Epidermal melanocyte (primary cell): ENCODE data around the gene PKHD1.

Source experiments
- DNase-seq: peaks from one replicate; pipeline ENCODE4 v3.0.0; 2011; ENCODE audit warnings: low spot score; ENCODE audit not compliant: insufficient read length

The PKHD1 gene

GRCh38 chr6:52103623-52104022 is 16.2 kb upstream of the PKHD1 start:
- no peak for DNase-seq

GRCh38 chr6:52102405-52102804 is 15.0 kb upstream of the PKHD1 start:
- DNase-seq, result no peak

GRCh38 chr6:52098721-52099120 is 11.3 kb upstream of the PKHD1 start:
- no peak for DNase-seq

GRCh38 chr6:52089758-52090348 is 2.4 kb upstream of the PKHD1 start:
- DNase-seq, result no peak

- no peak for DNase-seq
These were observed 672 bp downstream of the PKHD1 start for GRCh38 chr6:52086741-52087140.

- DNase-seq, result no peak
These were observed 6.2 kb downstream of the PKHD1 start for GRCh38 chr6:52081237-52081636.

GRCh38 chr6:52077961-52078625 is 9.3 kb downstream of the PKHD1 start:
- DNase-seq, result no peak

GRCh38 chr6:52077180-52077884 is 10.1 kb downstream of the PKHD1 start:
- DNase-seq, result no peak

- DNase-seq, result no peak
These were observed 10.6 kb downstream of the PKHD1 start for GRCh38 chr6:52076791-52077179.

GRCh38 chr6:52074716-52075115 is 12.7 kb downstream of the PKHD1 start:
- DNase-seq, result no peak

- DNase-seq, result no peak
These were observed 13.3 kb downstream of the PKHD1 start for GRCh38 chr6:52074155-52074554.

- DNase-seq, result no peak
These were observed 21.8 kb downstream of the PKHD1 start for GRCh38 chr6:52065621-52066020.

- no peak for DNase-seq
These were observed 23.6 kb downstream of the PKHD1 start for GRCh38 chr6:52063584-52064344.

GRCh38 chr6:52061481-52061880 is 25.9 kb downstream of the PKHD1 start:
- DNase-seq, result no peak

GRCh38 chr6:52059821-52060220 is 27.6 kb downstream of the PKHD1 start:
- DNase-seq, result no peak

- no peak for DNase-seq
These were observed 32.0 kb downstream of the PKHD1 start for GRCh38 chr6:52055451-52055850.

GRCh38 chr6:52053038-52053695 is 34.2 kb downstream of the PKHD1 start:
- no peak for DNase-seq

GRCh38 chr6:52050051-52050405 is 37.4 kb downstream of the PKHD1 start:
- no peak for DNase-seq

- DNase-seq, result peak; percentile 37
These were observed 38.0 kb downstream of the PKHD1 start for GRCh38 chr6:52049252-52050050.

GRCh38 chr6:52046456-52046855 is 41.0 kb downstream of the PKHD1 start:
- no peak for DNase-seq

GRCh38 chr6:52045481-52045880 is 41.9 kb downstream of the PKHD1 start:
- DNase-seq, result no peak
